Caco-2 (cell line): ENCODE results near the gene ZNF688. TPM values are rescaled to one million over a fixed set of nuclear protein-coding genes. Genes with fewer than 3 reads are reported as not detected.
"Not testable (repeated sequence)": the region's sequence is repeated elsewhere in the genome, so short reads cannot be mapped to it uniquely, and the experiment has no call there.

Source experiments
- BruUV-seq: library from RNA; stranded (reverse); fragments of 400-500 nt; replicated peaks from 2 replicates; lab custom pipeline; 2021; lab: Mats Ljungman, UMichigan
- CTCF ChIA-PET: fragments of 300-600 bp; sonication (Branson Sonifier 250); formaldehyde crosslinking; loops from one replicate; lab custom pipeline; 2022; ENCODE audit warnings: antibody characterized with exemption; lab: Charles Lee
- POLR2A ChIA-PET: fragments of 300-600 bp; sonication (Branson Sonifier 250); formaldehyde crosslinking; loops from one replicate; lab custom pipeline; 2022; ENCODE audit warnings: antibody characterized with exemption; lab: Charles Lee
- DNase-seq, 2 experiments: peaks; one replicate each; pipeline versions ENCODE4 v3.0.0 to v3.0.0-alpha.2; 2020 to 2022
- H3K27me3 ChIP-seq: replicated peaks from 2 replicates; pipeline ENCODE4 v1.6.0; 2011; ENCODE audit warnings: low read length; ENCODE audit not compliant: control insufficient read depth, insufficient read depth
- H3K36me3 ChIP-seq: 2 replicates; pipeline ENCODE4 v1.5.1; 2011; ENCODE audit warnings: low read length; ENCODE audit not compliant: control insufficient read depth, insufficient read depth
- H3K4me1 ChIP-seq: fragments of 250-450 bp; sonication (Bioruptor Pico); 2 replicates; pipeline ENCODE4 v1.5.1; 2020; ENCODE audit warnings: mild to moderate bottlenecking
- H3K4me3 ChIP-seq: 2 replicates; pipeline ENCODE4 v1.5.1; 2011; ENCODE audit warnings: low read depth, mild to moderate bottlenecking, control low read depth, low read length
- H3K9me3 ChIP-seq: fragments of 250-450 bp; sonication (Bioruptor Pico); 2 replicates; pipeline ENCODE4 v1.5.1; 2020; ENCODE audit warnings: mild to moderate bottlenecking, moderate library complexity
- H3K27ac Mint-ChIP-seq: one replicate; pipeline ENCODE4 v1.8.0; 2022; ENCODE audit warnings: mixed read lengths; ENCODE audit not compliant: unreplicated experiment
- H3K27me3 Mint-ChIP-seq: one replicate; pipeline ENCODE4 v1.8.0; 2022; ENCODE audit warnings: mixed read lengths; ENCODE audit not compliant: insufficient read depth, unreplicated experiment
- H3K36me3 Mint-ChIP-seq: one replicate; pipeline ENCODE4 v1.8.0; 2022; ENCODE audit warnings: mild to moderate bottlenecking, mixed read lengths; ENCODE audit not compliant: insufficient read depth, unreplicated experiment
- H3K4me1 Mint-ChIP-seq: one replicate; pipeline ENCODE4 v1.8.0; 2022; ENCODE audit warnings: low read depth, mixed read lengths; ENCODE audit not compliant: unreplicated experiment
- H3K4me3 Mint-ChIP-seq: one replicate; pipeline ENCODE4 v1.8.0; 2022; ENCODE audit warnings: mild to moderate bottlenecking, moderate library complexity, mixed read lengths; ENCODE audit not compliant: unreplicated experiment
- H3K9me3 Mint-ChIP-seq: one replicate; pipeline ENCODE4 v1.8.0; 2022; ENCODE audit warnings: mixed read lengths; ENCODE audit not compliant: unreplicated experiment
- CTCF ChIP-seq, 2 experiments: fragments of 200-600 bp in 1 of 2; IDR thresholded peaks; 1 replicate in 1 of 2; 2 replicates in 1 of 2; pipeline versions ENCODE4 v1.5.1 to v1.8.0; 2011 to 2022; ENCODE audit warnings: antibody characterized with exemption in 1 of 2, control low read depth in 1 of 2, inconsistent platforms in 1 of 2, low read depth in 1 of 2, low read length in 1 of 2, mild to moderate bottlenecking in 1 of 2, moderate library complexity in 1 of 2; ENCODE audit not compliant: insufficient read depth in 1 of 2, severe bottlenecking in 1 of 2, unreplicated experiment in 1 of 2
- intact Hi-C: fragments of 100-400 bp; cut with micrococcal nuclease; formaldehyde crosslinking; loops from one replicate; pipeline ENCODE4 v1.10.0; 2022; ENCODE audit not compliant: unreplicated experiment
- total RNA-seq: library from RNA; stranded (reverse); gene quantifications from 2 replicates; pipeline ENCODE4 v1.2.3, GENCODE V29; 2022

ZNF688 gene
- total RNA-seq, 1 experiment from 2014 or later: 6.2 TPM

GRCh38 chr16:30592871-30593270, 21.4 kb upstream of the ZNF688 start:
- Histone ChIP-seq H3K4me3 (no peak overlapping the region), H3K27me3 (no peaks in the 10 kb centered on the region), H3K9me3 (peaks cover 5% of the 10 kb centered on the region; the same call in 1 of the 2 replicates), H3K36me3 (no peaks in the 10 kb centered on the region), H3K4me1 (no peaks in the 10 kb centered on the region)
- H3K27me3 Mint-ChIP-seq: no peaks in the 10 kb centered on the region
- no peak overlapping the region for H3K27ac Mint-ChIP-seq
- no peak overlapping the region for H3K4me3 Mint-ChIP-seq
- H3K9me3 Mint-ChIP-seq: no peaks in the 10 kb centered on the region
- intact Hi-C loops: no loop called here
- POLR2A ChIA-PET: no interaction called here
- no TSS peak for BruUV-seq
- no peaks in the 10 kb centered on the region for H3K4me1 Mint-ChIP-seq
- CTCF ChIA-PET: interaction anchor here (0.6 to 0.7 kb wide), 2 partner anchors 16 to 23 kb away, joined by 3 to 6 read pairs; no protein-coding TSS in a partner anchor
- DNase-seq: no peak
- TF ChIP-seq CTCF (IDR thresholded peaks at IDR 0.05; ENCODE audit: insufficient read depth in 1 of 2, low read depth in 1 of 2, low read length in 1 of 2, severe bottlenecking in 1 of 2, unreplicated experiment in 1 of 2): no peak
- H3K36me3 Mint-ChIP-seq: peaks cover 4% of the 10 kb centered on the region

DNA sequence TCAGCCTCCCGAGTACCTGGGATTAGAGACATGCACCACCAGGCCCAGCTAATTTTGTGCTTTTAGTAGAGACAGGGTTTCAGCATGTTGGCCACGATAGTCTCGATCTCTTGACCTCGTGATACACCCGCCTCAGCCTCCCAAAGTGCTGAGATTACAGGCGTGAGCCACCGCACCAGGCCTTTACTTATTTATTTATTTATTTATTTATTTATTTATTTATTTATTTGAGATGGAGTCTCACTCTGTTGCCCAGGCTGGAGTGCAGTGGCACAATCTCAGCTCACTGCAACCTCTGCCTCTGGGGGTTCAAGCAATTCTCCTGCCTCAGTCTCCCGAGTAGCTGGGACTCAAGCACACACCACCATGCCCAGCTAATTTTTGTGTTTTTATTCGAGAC, 19.4 kb upstream of the ZNF688 start:
- not testable (repeated sequence) for H3K27me3 Mint-ChIP-seq

DNA sequence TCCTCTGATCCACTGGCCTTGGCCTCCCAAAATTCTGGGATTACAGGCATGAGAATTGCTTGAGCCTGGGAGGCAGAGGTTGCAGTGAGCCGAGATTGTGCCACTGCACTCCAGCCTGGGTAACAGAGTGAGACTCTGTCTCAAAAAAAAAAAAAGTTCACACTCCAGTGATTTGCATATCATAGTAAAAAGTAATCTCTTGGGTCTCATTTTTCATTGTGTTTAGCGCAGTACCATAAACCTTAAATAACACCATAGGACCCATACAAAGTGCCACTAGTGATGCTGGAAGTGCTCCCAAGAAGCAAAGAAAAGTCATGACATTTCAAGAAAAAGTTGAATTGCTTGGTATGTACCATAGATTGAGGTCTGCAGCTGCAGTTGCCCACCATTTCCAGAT, 18.1 kb upstream of the ZNF688 start:
- H3K4me3 Mint-ChIP-seq, H3K27ac Mint-ChIP-seq: not testable (repeated sequence)

More for the DNA sequence above, 19.4 kb upstream of the ZNF688 start:
- POLR2A ChIA-PET, H3K9me3 ChIP-seq, H3K27ac Mint-ChIP-seq, H3K36me3 Mint-ChIP-seq, intact Hi-C loops, H3K4me3 Mint-ChIP-seq, BruUV-seq, H3K9me3 Mint-ChIP-seq, H3K4me1 Mint-ChIP-seq, H3K36me3 ChIP-seq, H3K4me1 ChIP-seq, H3K27me3 ChIP-seq, DNase-seq, H3K4me3 ChIP-seq: not testable (repeated sequence)
- CTCF ChIA-PET: interaction anchor here (0.6 kb wide), 1 partner anchor 249 kb away, joined by 3 read pairs; no protein-coding TSS in a partner anchor

GRCh38 chr16:30588651-30589050, 17.1 kb upstream of the ZNF688 start:
- intact Hi-C loops: no loop called here
- ChIA-PET POLR2A (no interaction called here), CTCF (no interaction called here)
- no TSS peak for BruUV-seq
- DNase-seq: no peak
- Mint-ChIP-seq H3K36me3 (peaks cover 14% of the 10 kb centered on the region), H3K27me3 (no peaks in the 10 kb centered on the region), H3K4me3 (no peak overlapping the region), H3K4me1 (no peaks in the 10 kb centered on the region), H3K27ac (no peak overlapping the region), H3K9me3 (no peaks in the 10 kb centered on the region)
- Histone ChIP-seq H3K27me3 (no peaks in the 10 kb centered on the region), H3K4me3 (no peak overlapping the region), H3K4me1 (no peaks in the 10 kb centered on the region), H3K36me3 (peaks cover 2% of the 10 kb centered on the region; the same call in 1 of the 2 replicates), H3K9me3 (no peaks in the 10 kb centered on the region)
- no peak for TF ChIP-seq CTCF (IDR thresholded peaks at IDR 0.05; ENCODE audit: insufficient read depth in 1 of 2, low read depth in 1 of 2, low read length in 1 of 2, severe bottlenecking in 1 of 2, unreplicated experiment in 1 of 2)

More for the DNA sequence above, 18.1 kb upstream of the ZNF688 start:
- CTCF ChIA-PET, H3K4me1 Mint-ChIP-seq, H3K36me3 ChIP-seq, H3K4me1 ChIP-seq, H3K27me3 ChIP-seq, intact Hi-C loops, POLR2A ChIA-PET, H3K4me3 ChIP-seq, H3K9me3 Mint-ChIP-seq, H3K9me3 ChIP-seq, DNase-seq, BruUV-seq, H3K27me3 Mint-ChIP-seq: not testable (repeated sequence)
- peaks cover 14% of the 10 kb centered on the region for H3K36me3 Mint-ChIP-seq
